Neural progenitor cell (in vitro differentiated cells): Measurements from ENCODE around the gene GIMAP6. TPM values are rescaled to one million over a fixed set of nuclear protein-coding genes. Genes with fewer than 3 reads are reported as not detected.

ENCODE experiments used
- DNase-seq: peaks from one replicate; pipeline ENCODE4 v3.0.0-alpha.2; 2016; ENCODE audit warnings: low spot score
- H2AFZ ChIP-seq: fragments of 200-600 bp; sonication (generic); replicated peaks from 2 replicates; pipeline ENCODE4 v1.6.1; 2016; ENCODE audit warnings: antibody characterized with exemption
- H3F3A ChIP-seq: fragments of 200-600 bp; sonication (generic); 2 replicates; pipeline ENCODE4 v1.6.1; 2016; ENCODE audit warnings: antibody characterized with exemption, low read depth
- H3K27ac ChIP-seq: fragments of 200-600 bp; sonication (generic); 2 replicates; pipeline ENCODE4 v1.5.1; 2016; ENCODE audit warnings: mild to moderate bottlenecking
- H3K27me3 ChIP-seq: fragments of 200-600 bp; sonication (generic); 2 replicates; pipeline ENCODE4 v1.6.1; 2016; ENCODE audit warnings: mild to moderate bottlenecking, moderate library complexity
- H3K36me3 ChIP-seq: fragments of 200-600 bp; sonication (generic); 2 replicates; pipeline ENCODE4 v1.5.1; 2016
- H3K4me1 ChIP-seq: fragments of 200-600 bp; sonication (generic); 2 replicates; pipeline ENCODE4 v1.6.1; 2016; ENCODE audit warnings: mixed run types
- H3K4me2 ChIP-seq: fragments of 200-600 bp; sonication (generic); 2 replicates; pipeline ENCODE4 v1.6.1; 2016
- H3K4me3 ChIP-seq: fragments of 200-600 bp; sonication (generic); 2 replicates; pipeline ENCODE4 v1.5.1; 2016
- H3K79me2 ChIP-seq: fragments of 200-600 bp; sonication (generic); 2 replicates; pipeline ENCODE4 v1.6.1; 2016; ENCODE audit warnings: low read depth
- H3K9ac ChIP-seq: fragments of 200-600 bp; sonication (generic); 2 replicates; pipeline ENCODE4 v1.6.1; 2016
- H3K9me3 ChIP-seq: fragments of 200-600 bp; sonication (generic); 2 replicates; pipeline ENCODE4 v1.5.1; 2016; ENCODE audit warnings: low read depth
- H4K20me1 ChIP-seq: fragments of 200-600 bp; sonication (generic); 2 replicates; pipeline ENCODE4 v1.6.1; 2016; ENCODE audit warnings: low read depth
- H3K27ac Mint-ChIP-seq: 3 replicates; pipeline ENCODE4 v1.8.0; 2021; ENCODE audit warnings: mixed read lengths
- H3K27me3 Mint-ChIP-seq: 2 replicates; pipeline ENCODE4 v1.8.0; 2022; ENCODE audit warnings: low read depth, mild to moderate bottlenecking, inconsistent platforms, moderate library complexity, mixed read lengths; ENCODE audit not compliant: insufficient read depth
- H3K36me3 Mint-ChIP-seq: 3 replicates; pipeline ENCODE4 v1.8.0; 2021; ENCODE audit warnings: mixed read lengths
- H3K4me1 Mint-ChIP-seq: 3 replicates; pipeline ENCODE4 v1.8.0; 2021; ENCODE audit warnings: mixed read lengths
- H3K4me3 Mint-ChIP-seq: 3 replicates; pipeline ENCODE4 v1.8.0; 2021; ENCODE audit warnings: mild to moderate bottlenecking, moderate library complexity, mixed read lengths
- H3K9me3 Mint-ChIP-seq: 3 replicates; pipeline ENCODE4 v1.8.0; 2020; ENCODE audit warnings: mixed read lengths
- EZH2 ChIP-seq: fragments of 200-600 bp; sonication (generic); IDR thresholded peaks from 2 replicates; pipeline ENCODE4 v1.6.1; 2017; ENCODE audit warnings: antibody characterized with exemption, mild to moderate bottlenecking, moderate library complexity
- EZH2phosphoT487 ChIP-seq: fragments of 200-600 bp; sonication (generic); IDR thresholded peaks from 2 replicates; pipeline ENCODE4 v1.6.1; 2017; ENCODE audit warnings: antibody characterized with exemption
- total RNA-seq: library from RNA; depleted of rRNA; stranded (reverse); fragments of >200 nt; gene quantifications from 2 replicates; pipeline ENCODE4 v1.2.3, GENCODE V29; 2015; ENCODE audit warnings: low replicate concordance
- TF ChIP-seq, protein P1 (sequence below): fragments of 200-600 bp; sonication (generic); IDR thresholded peaks from 2 replicates; pipeline ENCODE4 v1.5.1; 2017; ENCODE audit warnings: antibody characterized with exemption, mild to moderate bottlenecking

Gene GIMAP6
- total RNA-seq, 1 donor from 2014 or later = not detected

DNA sequence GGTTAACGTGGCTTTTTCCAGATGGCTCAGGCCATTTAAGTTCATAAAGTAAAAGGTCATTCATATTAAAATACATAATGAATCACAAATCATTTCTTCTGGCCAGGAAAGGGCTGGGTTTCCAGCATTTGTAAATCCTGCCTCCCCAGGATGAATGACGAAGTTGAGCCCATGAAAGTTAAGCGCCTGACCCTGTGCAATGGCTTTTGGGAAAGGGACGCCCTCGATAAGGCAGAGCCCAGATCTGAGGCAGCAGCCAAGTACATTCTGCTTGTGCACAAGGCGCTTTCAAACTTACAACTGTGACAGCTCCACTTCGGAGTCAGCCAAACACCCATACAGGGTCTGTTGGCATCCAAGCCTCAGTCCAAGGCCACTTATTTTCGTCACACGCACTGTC is 2.8 kb downstream of the GIMAP6 start:
- Mint-ChIP-seq H3K36me3 (no peaks in the 10 kb centered on the region), H3K27me3 (peaks cover 3% of the 10 kb centered on the region), H3K4me3 (no peak overlapping the region), H3K4me1 (no peaks in the 10 kb centered on the region), H3K9me3 (peaks cover 6% of the 10 kb centered on the region), H3K27ac (no peak overlapping the region)
- Histone ChIP-seq H3F3A (no peaks in the 10 kb centered on the region), H3K36me3 (no peaks in the 10 kb centered on the region), H2AFZ (no peak overlapping the region), H3K4me1 (no peaks in the 10 kb centered on the region), H3K9ac (no peak overlapping the region), H3K4me3 (no peak overlapping the region), H3K27me3 (peaks cover 18% of the 10 kb centered on the region), H4K20me1 (no peaks in the 10 kb centered on the region), H3K79me2 (no peaks in the 10 kb centered on the region), H3K27ac (no peak overlapping the region), H3K9me3 (no peaks in the 10 kb centered on the region), H3K4me2 (no peak overlapping the region)
- TF ChIP-seq EZH2 (no peak), EZH2phosphoT487 (no peak)
- TF ChIP-seq, protein P1, sequence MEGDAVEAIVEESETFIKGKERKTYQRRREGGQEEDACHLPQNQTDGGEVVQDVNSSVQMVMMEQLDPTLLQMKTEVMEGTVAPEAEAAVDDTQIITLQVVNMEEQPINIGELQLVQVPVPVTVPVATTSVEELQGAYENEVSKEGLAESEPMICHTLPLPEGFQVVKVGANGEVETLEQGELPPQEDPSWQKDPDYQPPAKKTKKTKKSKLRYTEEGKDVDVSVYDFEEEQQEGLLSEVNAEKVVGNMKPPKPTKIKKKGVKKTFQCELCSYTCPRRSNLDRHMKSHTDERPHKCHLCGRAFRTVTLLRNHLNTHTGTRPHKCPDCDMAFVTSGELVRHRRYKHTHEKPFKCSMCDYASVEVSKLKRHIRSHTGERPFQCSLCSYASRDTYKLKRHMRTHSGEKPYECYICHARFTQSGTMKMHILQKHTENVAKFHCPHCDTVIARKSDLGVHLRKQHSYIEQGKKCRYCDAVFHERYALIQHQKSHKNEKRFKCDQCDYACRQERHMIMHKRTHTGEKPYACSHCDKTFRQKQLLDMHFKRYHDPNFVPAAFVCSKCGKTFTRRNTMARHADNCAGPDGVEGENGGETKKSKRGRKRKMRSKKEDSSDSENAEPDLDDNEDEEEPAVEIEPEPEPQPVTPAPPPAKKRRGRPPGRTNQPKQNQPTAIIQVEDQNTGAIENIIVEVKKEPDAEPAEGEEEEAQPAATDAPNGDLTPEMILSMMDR = no peak
- no peak for DNase-seq

DNA sequence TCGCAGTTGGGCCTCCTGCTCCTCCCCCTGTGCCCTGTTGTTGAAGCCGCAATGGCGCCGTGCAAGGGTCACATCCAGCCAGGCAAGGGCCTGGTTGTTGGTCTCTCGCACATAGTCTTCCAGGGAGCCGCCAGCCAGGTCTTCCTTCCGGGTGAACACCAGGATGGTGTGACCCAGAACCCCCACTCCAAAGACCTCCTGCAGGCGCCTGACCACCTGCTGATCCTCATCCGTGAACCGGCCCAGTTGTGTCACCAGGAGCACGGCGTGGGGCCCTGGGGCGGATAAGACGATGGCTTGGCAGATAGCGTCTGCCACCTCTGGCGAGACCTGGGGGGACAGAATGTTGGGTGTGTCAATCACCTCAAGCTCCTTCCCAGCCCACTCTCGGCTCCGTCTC is 4.2 kb downstream of the GIMAP6 start:
- Mint-ChIP-seq H3K4me1 (no peaks in the 10 kb centered on the region), H3K4me3 (no peak overlapping the region), H3K36me3 (no peaks in the 10 kb centered on the region), H3K27me3 (peaks cover 5% of the 10 kb centered on the region), H3K9me3 (peaks cover 6% of the 10 kb centered on the region), H3K27ac (no peak overlapping the region)
- Histone ChIP-seq H3K9ac (no peak overlapping the region), H3K9me3 (no peaks in the 10 kb centered on the region), H3F3A (no peaks in the 10 kb centered on the region), H4K20me1 (no peaks in the 10 kb centered on the region), H2AFZ (no peak overlapping the region), H3K27ac (no peak overlapping the region), H3K79me2 (no peaks in the 10 kb centered on the region), H3K4me2 (no peak overlapping the region), H3K27me3 (peaks cover 22% of the 10 kb centered on the region), H3K4me3 (no peak overlapping the region), H3K36me3 (no peaks in the 10 kb centered on the region), H3K4me1 (no peaks in the 10 kb centered on the region)
- no peak for DNase-seq
- TF ChIP-seq EZH2phosphoT487 (no peak), EZH2 (no peak)
- TF ChIP-seq, protein P1 = no peak

DNA sequence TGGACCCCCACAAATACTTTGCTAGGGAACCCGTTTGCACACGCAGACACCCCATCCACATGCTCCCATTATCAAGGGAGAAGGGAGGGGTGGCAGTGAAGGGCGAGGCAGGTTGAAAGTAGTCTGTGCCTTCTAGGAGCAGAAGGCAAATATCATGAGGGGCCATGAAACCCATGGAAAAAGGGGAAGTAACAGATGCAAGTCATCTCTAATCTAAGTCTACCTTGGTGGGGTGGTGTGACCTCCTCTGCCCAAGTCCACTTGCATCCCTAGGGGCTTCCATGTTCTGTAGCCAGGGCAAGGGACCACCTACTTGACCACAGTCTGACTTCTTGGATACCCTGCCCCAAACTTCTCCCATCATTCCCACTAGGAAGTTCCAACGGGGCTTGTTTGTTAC is 5.5 kb downstream of the GIMAP6 start:
- H2AFZ ChIP-seq = no peak overlapping the region
- no peak for DNase-seq
- H3K4me3 Mint-ChIP-seq = no peak overlapping the region
- no peak overlapping the region for H3K4me2 ChIP-seq
- no peak overlapping the region for H3K27ac Mint-ChIP-seq
- no peaks in the 10 kb centered on the region for H3F3A ChIP-seq
- peaks cover 6% of the 10 kb centered on the region for H3K9me3 Mint-ChIP-seq
- H3K9ac ChIP-seq = no peak overlapping the region
- H3K4me1 ChIP-seq = no peaks in the 10 kb centered on the region
- TF ChIP-seq, protein P1 = no peak
- TF ChIP-seq EZH2phosphoT487 (no peak), EZH2 (no peak)
- H3K4me3 ChIP-seq = no peak overlapping the region
- no peaks in the 10 kb centered on the region for H4K20me1 ChIP-seq
- H3K27me3 ChIP-seq = peaks cover 27% of the 10 kb centered on the region
- peaks cover 5% of the 10 kb centered on the region for H3K27me3 Mint-ChIP-seq
- no peaks in the 10 kb centered on the region for H3K9me3 ChIP-seq
- no peaks in the 10 kb centered on the region for H3K79me2 ChIP-seq
- no peaks in the 10 kb centered on the region for H3K36me3 ChIP-seq
- no peak overlapping the region for H3K27ac ChIP-seq
- no peaks in the 10 kb centered on the region for H3K4me1 Mint-ChIP-seq
- H3K36me3 Mint-ChIP-seq = no peaks in the 10 kb centered on the region
